Measurements from ENCODE around the gene TMTC2.

TMTC2 gene

DNA sequence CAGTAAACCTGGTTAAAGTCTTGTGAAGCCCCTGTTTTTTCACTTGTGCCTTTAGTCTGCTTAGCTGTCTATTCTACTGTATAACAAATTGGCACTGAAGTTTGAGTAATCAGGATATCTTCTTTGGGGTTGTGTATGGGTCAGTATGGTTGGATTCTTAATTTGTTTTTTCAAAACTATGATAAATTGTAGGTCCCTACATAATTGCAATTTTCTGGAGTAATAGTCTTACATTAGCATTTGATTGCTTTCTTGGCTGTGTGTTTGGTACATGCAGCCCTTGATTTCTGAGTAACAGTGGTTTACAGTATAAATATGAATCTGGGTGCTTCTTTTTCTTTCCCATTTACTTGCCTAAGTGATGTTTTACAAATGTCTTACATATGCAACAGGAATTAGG lies 186.6 kb downstream of the TMTC2 start:
- FAIRE-seq (peak; percentile 35), DNase-seq (ENCODE audit: insufficient read length, low spot score) (no peak)

DNA sequence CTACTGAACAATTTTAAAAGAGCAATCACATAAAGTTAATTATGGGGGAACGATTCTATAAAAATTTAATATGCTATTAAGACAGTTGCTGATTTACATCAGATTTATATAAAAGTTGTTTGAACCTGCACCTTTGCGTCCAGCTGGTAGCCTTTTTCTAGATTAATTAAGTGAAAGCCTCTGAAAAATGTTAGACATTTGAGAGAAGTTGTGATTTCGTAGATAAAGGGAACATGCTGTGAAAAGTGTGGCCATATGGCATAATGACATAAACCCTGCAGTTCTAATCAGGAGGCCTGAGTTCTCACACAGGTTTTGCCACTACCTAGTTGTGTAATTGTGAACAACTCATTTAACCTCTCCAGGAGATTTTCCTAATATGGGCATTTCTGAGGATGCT lies 187.2 kb downstream of the TMTC2 start:
- no peak for DNase-seq (ENCODE audit: insufficient read length, low spot score)
- FAIRE-seq = no peak

DNA sequence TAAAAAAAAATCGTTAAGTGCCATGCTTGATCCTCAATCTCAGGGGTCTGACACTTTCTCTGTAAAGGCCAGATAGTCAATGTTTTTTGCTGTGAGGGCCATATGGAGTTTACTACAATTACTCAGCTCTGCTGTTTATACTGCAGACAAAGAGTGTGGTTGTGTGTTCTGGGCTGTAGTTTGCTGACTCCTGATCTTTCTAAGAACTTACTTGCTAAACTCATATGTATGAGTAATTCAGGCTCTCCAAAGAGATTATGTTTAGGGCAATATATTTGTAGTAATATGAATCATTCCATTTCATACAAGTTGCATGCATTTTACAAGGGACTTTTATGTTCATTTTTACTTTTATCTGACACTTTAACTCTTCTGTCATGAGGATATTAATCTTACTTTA lies 188.2 kb downstream of the TMTC2 start:
- no peak for FAIRE-seq

DNA sequence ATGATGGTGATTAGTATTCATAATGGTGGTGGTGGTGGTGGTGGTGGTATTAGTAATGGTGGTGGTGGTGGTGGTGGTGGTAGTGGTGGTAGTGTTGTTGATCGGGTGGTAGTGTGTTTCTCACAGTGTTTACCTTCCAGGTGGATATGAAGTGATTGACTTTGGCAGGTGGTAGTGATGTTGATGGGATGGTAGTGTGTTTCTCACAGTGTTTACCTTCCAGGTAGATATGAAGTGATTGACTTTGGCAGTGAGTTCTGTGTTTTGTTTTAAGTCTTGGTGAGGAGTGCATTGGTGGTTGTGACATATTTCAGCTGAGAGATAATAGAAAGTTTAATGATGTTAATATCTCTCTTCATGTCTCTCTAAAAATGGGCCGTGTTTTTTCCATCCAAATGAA lies 189.4 kb downstream of the TMTC2 start:
- DNase-seq (ENCODE audit: insufficient read length, low spot score) (no peak), FAIRE-seq (no peak)

More for the DNA sequence above, 188.2 kb downstream of the TMTC2 start:
- DNase-seq (ENCODE audit: insufficient read length, low spot score) = no peak

DNA sequence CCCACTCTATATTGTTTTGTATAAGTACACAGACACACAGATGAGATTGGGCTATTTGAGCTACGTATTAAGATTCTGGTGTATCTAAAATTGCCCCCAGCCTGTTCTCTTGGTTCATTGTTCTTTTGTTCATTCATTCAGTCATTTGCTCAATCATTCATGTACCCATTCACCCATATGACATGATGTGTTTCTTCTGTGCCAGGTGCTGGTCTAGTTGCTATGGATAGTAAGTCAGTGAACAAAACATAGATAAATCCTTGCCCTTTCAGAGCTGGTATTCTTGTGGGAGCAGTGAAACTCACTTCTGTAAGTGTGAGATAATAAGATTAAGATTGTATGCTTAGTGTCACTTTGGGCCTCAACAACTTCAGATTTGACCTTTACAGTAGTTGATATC lies 191.3 kb downstream of the TMTC2 start:
- FAIRE-seq = no peak
- DNase-seq (ENCODE audit: insufficient read length, low spot score) = no peak

DNA sequence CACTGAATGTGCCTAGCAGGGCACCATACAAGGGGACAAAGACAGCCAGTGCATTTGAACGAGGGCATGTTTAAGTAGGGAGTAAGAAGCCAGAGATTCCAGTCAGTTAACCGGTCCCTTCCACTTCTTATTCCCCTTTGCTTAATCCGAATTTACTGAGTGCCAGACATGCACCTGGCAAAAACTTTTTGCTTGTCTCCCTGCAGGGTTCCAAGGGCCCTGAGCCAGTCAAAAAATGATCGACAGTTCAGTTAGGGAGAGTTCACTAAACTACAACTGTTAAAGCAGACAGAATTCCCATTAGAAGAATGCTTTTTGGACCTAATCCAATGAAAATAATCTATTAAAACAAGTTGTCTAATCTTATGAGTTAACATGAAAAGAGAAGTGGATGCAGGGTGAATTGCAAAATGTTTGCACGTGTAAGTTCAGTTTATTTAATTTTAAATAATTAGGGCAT lies 193.8 kb downstream of the TMTC2 start:
- no peak for DNase-seq (ENCODE audit: insufficient read length, low spot score)
- no peak for FAIRE-seq

DNA sequence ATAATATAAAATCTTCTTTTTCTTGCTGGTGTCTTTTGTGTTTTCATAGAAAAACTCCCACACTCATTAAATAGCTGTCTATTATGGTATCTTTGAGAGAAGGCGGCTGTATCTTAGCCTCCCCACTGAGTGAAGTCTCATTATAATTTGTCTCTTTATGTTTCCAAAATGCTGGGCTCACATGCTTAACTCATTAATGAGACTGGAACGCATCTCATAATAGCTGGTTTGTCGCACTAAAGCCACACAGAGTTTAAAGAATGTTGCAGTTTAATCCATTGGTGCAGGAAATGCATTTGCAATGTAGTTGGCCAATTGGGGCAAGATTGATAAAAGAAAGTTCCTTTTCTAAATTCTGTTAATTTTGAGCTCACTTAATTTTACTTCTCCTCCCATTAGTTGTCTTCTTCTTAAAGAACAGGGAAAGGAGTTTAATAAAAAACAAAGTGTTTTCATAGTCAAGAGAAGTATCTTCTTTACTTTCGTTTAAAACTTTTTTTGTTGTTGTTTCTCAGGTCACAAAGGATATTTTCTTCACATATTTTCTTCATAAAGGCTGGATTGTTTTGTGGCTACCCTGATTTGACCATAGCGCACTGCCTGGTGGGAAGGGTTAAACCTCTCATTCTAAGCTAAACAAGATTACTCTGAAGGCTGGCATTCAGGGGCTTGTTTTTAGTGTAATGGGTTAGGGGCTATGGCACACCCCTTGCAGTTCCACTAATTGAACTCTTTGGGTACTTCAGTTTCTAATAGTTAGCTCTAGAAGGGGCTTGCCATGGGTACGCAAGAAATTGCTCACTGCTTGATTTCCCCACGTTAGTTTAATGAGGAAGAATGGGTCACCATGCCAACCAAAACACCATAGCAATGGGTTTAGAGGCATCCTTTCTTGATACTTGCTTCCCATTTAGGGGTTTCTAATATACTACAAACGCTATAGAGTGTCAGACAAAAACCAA lies 197.0 kb downstream of the TMTC2 start:
- DNase-seq (ENCODE audit: insufficient read length, low spot score) (no peak), FAIRE-seq (no peak)

DNA sequence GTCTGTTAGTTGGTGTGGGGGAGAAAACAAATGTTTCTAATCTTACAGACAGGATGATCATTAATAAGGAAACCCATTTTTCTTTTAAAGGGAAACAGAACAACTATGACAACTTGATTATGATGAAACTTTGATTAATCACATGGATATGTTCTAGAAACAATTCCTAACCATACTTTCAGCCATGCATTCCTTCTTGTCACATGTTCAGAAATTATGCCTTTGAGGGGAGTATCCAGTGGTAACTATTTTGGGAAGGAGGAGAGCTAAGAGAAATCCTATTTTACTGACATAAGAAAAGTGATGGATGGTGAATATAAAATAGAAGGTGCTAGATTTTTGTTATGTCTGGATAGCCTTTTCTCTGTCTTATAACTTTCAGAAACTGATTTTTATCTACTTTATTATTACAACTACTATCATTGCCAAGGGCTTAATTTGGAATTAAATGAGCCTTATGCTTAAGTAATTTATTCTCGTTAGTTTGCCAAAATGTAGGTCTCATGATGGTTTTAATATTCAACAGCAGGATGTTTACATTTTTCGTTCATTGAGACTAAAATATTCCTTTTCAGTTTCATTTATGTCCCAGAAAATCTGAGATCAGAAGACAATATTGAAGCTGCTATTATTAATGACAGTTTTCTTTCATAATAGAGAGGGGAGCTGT lies 200.1 kb downstream of the TMTC2 start:
- DNase-seq (ENCODE audit: insufficient read length, low spot score) (no peak), FAIRE-seq (no peak)

DNA sequence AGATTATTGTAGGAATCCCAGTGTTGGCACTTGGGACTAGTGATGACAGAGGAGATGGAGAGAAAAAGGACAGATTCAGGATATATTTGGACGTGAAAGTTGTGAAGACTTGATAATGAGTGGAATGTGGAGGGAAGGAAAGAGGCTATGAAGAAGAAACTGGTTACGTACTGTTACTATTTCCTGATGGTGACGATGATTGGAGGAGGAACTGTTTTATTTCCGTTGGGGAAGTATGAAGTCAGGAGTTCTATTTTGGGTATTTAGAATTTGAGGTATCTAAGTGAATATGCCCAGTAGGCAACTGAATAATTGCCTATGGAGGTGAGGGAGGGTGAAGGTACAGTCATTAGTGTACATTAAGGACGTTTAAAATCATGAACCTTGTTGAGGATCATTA lies 207.2 kb downstream of the TMTC2 start:
- DNase-seq (ENCODE audit: insufficient read length, low spot score) = no peak
- peak; percentile 53 for FAIRE-seq

DNA sequence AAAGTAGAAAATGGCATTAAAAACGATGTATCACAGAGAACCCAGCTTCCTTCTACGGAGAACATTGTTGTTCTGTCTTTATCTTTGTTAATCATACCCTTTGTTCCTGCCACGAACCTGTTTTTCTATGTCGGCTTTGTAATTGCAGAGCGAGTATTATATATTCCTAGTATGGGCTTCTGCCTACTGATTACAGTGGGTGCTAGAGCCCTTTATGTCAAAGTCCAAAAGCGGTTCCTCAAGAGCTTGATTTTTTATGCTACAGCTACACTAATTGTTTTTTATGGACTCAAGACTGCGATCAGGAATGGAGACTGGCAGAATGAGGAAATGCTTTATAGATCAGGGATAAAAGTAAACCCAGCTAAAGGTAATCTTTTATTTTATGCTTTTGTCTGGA lies 209.6 kb downstream of the TMTC2 start:
- DNase-seq (ENCODE audit: insufficient read length, low spot score) (no peak), FAIRE-seq (no peak)

DNA sequence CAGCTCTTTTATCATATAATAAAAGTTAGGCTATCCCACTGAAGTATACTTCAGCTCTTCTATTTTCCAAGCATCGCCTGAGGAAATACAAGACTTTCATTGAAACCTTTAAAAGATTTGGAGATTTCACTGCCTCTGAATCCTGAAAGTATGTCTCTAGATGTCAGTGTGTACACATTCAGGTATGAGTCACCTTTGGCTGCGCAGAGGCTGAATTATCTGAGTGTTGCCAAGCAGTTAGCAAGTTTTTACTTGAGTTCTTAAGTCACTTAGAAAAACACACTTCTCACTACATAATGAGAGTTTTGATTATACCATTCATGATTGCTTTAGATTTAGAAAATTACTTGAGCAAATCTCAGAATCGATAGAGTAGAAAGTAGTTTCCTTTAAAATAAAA lies 210.3 kb downstream of the TMTC2 start:
- FAIRE-seq = no peak

DNA sequence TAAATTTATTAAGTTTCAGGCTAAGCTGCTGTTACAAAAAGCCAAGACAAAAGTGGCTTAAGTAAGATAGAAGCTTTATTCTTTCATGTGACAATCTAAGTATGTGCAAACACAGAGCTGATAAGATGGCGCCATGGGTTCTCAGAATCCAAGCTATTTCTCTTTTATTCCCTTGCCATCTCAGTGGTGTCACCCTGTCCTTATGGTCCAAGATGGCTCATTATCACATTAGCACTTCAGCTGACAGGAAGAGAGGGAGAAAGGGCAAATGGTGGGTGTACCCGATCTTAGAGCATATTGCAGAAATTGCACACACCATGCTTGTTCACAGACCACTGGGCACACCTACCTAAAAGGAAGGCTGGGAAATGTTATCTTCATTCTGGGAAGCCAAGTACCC lies 211.7 kb downstream of the TMTC2 start:
- FAIRE-seq = no peak
- no peak for DNase-seq (ENCODE audit: insufficient read length, low spot score)

More for the DNA sequence above, 210.3 kb downstream of the TMTC2 start:
- no peak for DNase-seq (ENCODE audit: insufficient read length, low spot score)

DNA sequence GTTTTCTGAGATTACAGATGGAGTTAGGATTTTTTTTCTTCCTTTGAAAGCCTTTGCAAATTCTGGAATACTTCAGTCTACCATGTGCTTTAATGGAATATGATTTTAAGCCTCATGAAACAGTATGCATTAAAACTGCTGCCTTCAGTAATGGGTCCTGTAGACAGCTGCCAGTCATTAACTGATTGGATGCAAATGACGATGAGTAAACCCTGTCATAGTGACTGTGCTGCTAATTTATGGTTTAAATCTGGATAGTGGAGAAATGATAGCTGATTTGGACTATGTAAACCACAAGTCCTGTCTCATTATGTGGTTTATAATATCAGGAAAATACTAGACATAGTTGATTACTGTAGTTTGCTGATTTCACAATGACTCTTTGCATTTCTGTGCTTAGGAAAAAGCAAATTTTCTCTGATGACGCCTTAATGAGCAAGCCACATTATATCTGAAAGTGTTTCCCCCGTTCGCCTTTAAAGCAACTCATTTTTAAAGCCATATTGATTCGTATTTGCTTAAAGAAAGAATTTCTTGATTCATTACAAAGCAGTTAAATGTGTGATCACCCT lies 217.6 kb downstream of the TMTC2 start:
- no peak for DNase-seq (ENCODE audit: insufficient read length, low spot score)
- FAIRE-seq = no peak

DNA sequence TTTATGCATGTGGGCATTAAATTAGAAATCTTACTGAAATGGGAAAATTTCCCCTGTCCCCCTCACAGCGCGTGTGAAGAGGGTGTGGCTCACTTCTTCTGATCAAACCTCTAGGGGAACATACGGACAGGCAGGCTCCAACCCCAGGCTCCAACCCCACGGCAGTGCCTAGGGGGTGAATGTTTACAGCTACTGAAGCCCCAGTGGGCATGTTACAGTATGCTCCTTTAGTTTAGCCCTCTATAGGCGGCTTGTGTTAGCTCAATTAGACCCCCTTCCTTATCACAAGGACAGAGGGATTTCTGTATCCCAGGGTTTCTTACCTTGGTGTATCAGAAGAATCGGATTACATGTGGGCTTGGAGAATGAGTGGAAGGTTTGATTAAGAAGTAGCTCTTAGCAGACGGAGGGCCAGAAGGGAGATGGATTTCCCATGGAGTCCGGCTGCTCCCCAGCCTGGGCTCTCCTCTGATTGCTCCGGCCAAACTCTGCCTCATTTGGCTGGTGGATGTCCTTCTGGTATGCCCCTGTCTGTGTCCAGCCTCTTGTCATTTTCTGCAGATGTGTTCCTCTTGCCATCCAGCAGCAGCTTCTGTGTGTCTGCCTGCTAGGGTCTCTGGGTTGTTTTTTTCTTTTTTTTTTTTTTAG lies 223.7 kb downstream of the TMTC2 start:
- DNase-seq (ENCODE audit: insufficient read length, low spot score) (no peak), FAIRE-seq (no peak)

DNA sequence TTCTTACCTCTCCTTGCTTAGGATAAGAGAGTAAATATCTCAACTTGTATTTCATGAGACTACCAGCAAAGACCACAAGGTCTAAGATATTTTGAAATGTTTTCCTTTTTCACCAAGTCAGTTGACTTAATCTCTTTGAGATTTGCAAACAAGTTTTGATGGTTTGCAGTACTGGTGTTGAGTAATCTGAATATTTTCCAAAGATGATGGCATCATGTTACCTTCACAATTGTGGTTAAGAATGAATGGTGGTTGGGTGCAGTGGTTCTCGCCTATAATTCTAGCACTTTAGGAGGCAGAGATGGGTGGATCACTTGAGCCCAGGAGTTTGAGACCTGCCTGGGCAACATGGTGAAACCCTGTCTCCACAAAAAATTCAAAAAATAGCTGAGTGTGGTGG lies 225.7 kb downstream of the TMTC2 start:
- DNase-seq (ENCODE audit: insufficient read length, low spot score) = no peak
- FAIRE-seq = no peak

DNA sequence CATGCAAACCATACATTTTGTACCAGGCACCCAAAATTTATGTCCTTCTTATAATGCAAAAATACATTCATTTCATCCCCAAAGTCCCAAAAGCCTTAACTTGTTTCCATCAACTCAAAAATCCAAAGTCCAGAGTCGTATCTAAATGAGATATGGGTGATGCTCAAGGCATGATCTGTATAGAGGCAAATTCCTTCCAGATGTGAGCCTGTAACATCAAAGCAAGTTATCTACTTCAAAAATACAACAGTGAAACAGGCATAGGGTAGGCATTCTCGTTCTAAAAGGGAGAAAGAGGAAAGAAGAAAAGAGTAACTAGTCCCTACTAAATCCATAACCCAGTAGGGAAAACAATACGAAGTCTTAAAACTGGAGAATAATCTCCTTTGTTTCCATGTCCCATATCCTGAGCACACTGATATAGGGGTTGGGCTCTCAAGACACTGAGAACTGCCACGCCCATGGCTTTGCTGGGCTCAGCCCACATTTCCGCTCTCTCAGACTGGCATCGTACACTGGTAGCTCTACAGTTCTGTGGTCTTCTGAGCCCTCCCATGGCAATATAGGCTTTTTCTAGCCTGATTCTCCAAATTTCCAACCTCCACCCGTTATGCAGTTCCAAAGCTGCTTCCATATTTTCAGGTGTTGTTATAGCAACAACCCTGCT lies 232.8 kb downstream of the TMTC2 start:
- FAIRE-seq = no peak
- no peak for DNase-seq (ENCODE audit: insufficient read length, low spot score)

DNA sequence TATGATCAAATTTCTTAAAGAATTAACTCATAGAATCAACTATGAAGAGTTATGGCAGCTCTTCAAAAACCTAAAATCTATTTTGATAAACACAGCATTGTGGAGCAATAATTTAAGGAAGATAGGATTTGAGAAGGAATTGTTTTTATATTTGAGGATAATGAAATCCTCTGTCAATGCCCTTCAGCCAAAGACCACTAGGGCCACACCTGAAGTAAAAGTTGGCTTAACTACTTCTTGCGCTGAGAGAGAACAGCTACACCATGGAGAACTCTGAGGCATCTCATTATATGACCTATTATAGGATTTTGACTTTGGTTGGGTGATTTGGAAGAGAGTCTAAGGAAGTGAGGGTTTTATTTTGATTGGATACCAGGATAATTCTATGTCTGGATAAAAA lies 237.2 kb downstream of the TMTC2 start:
- FAIRE-seq = no peak

DNA sequence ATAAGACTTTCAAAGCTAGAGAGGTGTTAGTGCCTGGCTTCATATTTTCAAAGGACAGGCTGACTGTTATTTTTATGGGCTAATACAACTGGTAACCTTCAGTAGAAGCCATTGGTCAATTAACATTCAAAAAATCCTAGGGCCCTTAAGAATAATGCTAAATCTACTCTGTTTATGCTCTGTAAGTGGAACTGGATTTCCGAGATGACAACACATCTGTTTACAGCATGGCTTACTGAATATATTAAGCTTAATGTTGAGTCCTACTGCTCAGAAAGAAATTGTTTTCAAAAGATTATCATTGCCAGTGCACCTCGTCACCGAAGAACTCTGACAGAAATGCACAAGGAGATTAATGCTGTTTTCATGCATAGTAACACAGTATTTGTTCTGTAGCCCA lies 239.9 kb downstream of the TMTC2 start:
- DNase-seq (ENCODE audit: insufficient read length, low spot score) (no peak), FAIRE-seq (no peak)

More for the DNA sequence above, 237.2 kb downstream of the TMTC2 start:
- DNase-seq (ENCODE audit: insufficient read length, low spot score) = no peak

DNA sequence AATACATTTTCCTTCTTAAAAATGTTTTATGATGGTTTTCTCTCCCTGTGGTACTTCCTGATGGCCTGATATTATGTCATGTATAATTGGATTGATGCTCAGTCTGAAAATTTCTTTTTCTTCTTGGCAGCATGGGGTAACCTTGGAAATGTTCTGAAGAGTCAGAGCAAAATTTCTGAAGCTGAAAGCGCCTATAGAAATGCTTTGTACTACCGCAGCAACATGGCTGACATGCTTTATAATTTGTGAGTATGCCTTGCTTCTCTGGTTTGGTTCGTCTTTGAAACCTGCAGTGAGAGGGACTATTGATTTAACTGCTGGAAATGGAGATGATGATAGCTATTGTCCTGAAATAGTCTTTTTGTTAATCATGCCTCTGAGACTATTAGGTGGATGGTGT lies 243.6 kb downstream of the TMTC2 start:
- FAIRE-seq = no peak

DNA sequence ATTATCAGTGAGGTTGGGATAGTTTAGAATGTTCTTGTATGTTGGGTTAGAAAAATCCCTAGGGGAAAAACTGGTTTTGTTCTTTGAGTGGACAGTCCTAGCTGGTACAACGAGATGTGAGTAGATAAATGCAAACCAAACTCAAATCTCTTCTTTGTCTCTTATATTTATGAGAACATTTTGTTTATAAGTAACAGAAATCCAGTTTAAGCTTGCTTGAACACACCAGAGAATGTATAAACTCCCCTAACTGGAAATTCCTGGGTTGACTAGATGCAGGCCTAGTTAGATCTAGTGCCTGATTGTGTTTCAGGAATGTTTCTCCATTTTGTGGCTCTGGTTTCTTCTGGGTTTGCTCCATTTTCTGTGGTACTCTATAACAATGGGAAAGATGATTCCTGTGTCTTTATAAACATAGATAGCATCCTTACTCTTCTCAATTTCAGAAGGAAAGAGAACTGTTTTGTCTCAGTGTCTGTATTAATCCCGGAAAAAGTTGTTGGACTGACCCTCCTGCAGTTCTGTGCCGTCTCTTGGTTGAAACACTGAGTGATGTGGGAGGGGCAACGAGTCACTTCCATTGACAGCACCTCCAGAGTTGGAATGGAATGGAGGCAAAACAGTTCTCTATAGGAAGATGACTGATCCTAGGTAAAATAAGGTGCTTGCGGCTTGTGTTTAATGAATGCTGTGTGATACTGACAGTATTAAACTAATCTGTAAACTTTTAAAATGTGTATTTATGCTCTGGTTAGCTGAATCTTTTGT lies 244.8 kb downstream of the TMTC2 start:
- DNase-seq (ENCODE audit: insufficient read length, low spot score) (no peak), FAIRE-seq (no peak)

More for the DNA sequence above, 243.6 kb downstream of the TMTC2 start:
- DNase-seq (ENCODE audit: insufficient read length, low spot score) = no peak

All from GM19239 (cell line).